ENCODE data around the gene PEX14.

- TF ChIP-seq CTCF (IDR thresholded peaks at IDR 0.05 in 4 of 5, conservative IDR thresholded peaks at IDR 0.05 in 1 of 5) (no peak), POLR2A (IDR thresholded peaks at IDR 0.05) (no peak)
Observed at GRCh38 chr1:10602936-10603335, 128.2 kb downstream of the PEX14 start.
